IMR-90 (cell line): ENCODE results near the gene RGS16.

Experiments used
- CEBPB ChIP-seq: IDR thresholded peaks from 2 replicates; pipeline ENCODE4 v1.6.1; 2012; ENCODE audit warnings: low read depth, low read length, improper control_type of control experiment
- CHD1 ChIP-seq: IDR thresholded peaks from 2 replicates; pipeline ENCODE4 v1.6.1; 2012; ENCODE audit warnings: low read depth, low read length, improper control_type of control experiment
- MAFK ChIP-seq: IDR thresholded peaks from 2 replicates; pipeline ENCODE4 v1.6.1; 2012; ENCODE audit warnings: low read depth, low read length, improper control_type of control experiment
- NFE2L2 ChIP-seq: fragments of 150-350 bp; IDR thresholded peaks from 2 replicates; pipeline ENCODE4 v1.6.1; 2016; ENCODE audit warnings: low read depth, mild to moderate bottlenecking, low read length
- POLR2A ChIP-seq: IDR thresholded peaks from 2 replicates; pipeline ENCODE4 v1.6.1; 2012; ENCODE audit warnings: mild to moderate bottlenecking, low read depth, low read length
- RAD21 ChIP-seq: IDR thresholded peaks from 2 replicates; pipeline ENCODE4 v1.6.1; 2012; ENCODE audit warnings: low read length, improper control_type of control experiment
- RFX5 ChIP-seq: IDR thresholded peaks from 2 replicates; pipeline ENCODE4 v1.8.0; 2012; ENCODE audit warnings: low read depth, mild to moderate bottlenecking, low read length, moderate library complexity
- TF ChIP-seq, protein P1 (sequence below): conservative IDR thresholded peaks from 2 replicates; pipeline ENCODE4 v1.5.1; 2012; ENCODE audit warnings: mild to moderate bottlenecking, low read depth, low read length, improper control_type of control experiment
- TF ChIP-seq, protein P2 (sequence below): fragments of 150-350 bp; IDR thresholded peaks from 2 replicates; pipeline ENCODE4 v1.6.1; 2016; ENCODE audit warnings: low read depth, mild to moderate bottlenecking, low read length, moderate library complexity, borderline replicate concordance

DNA sequence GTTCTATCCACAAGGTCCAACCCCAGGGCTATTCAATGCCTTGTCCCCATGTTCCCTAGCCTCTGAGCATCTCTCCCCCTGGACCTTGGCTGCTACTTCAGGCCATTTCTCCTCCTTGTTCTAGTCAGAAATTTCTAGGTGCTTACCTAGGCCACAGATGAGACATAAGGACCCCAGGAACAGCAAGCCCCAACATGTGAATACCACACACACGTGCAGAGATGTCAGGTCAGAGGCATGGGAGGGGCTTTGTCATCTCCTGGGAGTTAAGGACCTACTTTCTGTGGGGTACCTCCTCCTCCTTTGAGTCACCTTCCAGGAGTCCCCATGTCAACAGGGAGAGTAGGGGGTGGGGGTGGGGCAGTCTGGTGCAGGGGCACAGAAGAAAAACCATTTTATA, 7.1 kb upstream of the RGS16 start:
- TF ChIP-seq MAFK (no peak), RAD21 (no peak), POLR2A (no peak), CHD1 (no peak), CEBPB (no peak), NFE2L2 (no peak), RFX5 (no peak)
- TF ChIP-seq, protein P1, sequence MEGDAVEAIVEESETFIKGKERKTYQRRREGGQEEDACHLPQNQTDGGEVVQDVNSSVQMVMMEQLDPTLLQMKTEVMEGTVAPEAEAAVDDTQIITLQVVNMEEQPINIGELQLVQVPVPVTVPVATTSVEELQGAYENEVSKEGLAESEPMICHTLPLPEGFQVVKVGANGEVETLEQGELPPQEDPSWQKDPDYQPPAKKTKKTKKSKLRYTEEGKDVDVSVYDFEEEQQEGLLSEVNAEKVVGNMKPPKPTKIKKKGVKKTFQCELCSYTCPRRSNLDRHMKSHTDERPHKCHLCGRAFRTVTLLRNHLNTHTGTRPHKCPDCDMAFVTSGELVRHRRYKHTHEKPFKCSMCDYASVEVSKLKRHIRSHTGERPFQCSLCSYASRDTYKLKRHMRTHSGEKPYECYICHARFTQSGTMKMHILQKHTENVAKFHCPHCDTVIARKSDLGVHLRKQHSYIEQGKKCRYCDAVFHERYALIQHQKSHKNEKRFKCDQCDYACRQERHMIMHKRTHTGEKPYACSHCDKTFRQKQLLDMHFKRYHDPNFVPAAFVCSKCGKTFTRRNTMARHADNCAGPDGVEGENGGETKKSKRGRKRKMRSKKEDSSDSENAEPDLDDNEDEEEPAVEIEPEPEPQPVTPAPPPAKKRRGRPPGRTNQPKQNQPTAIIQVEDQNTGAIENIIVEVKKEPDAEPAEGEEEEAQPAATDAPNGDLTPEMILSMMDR = no peak
- TF ChIP-seq, protein P2, sequence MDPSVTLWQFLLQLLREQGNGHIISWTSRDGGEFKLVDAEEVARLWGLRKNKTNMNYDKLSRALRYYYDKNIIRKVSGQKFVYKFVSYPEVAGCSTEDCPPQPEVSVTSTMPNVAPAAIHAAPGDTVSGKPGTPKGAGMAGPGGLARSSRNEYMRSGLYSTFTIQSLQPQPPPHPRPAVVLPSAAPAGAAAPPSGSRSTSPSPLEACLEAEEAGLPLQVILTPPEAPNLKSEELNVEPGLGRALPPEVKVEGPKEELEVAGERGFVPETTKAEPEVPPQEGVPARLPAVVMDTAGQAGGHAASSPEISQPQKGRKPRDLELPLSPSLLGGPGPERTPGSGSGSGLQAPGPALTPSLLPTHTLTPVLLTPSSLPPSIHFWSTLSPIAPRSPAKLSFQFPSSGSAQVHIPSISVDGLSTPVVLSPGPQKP = no peak
